HEK293 (cell line): ENCODE measurements around the gene SLC4A1.

ENCODE experiments used
- CTCF ChIA-PET: fragments of 350-600 bp; formaldehyde crosslinking; extraction: SDS; loops from one replicate; lab custom pipeline; 2021; ENCODE audit warnings: antibody characterized with exemption; lab: Yijun Ruan, JAX
- POLR2A ChIA-PET: fragments of 300-600 bp; formaldehyde crosslinking; extraction: SDS; loops from one replicate; lab custom pipeline; 2020; ENCODE audit warnings: antibody characterized with exemption, inconsistent platforms; lab: Yijun Ruan, JAX
- H3K27ac ChIP-seq: fragments of 200-500 bp; sonication (Bioruptor generic); 2 replicates; pipeline ENCODE4 v1.5.1; 2014; ENCODE audit warnings: low read depth, low read length, control low read depth, inconsistent platforms; ENCODE audit errors: extremely low read depth
- H3K36me3 ChIP-seq, 2 experiments: fragments of 200-500 bp in 1 of 2; sonication (Bioruptor generic) in 1 of 2; 1 replicate in 1 of 2; 2 replicates in 1 of 2; pipeline ENCODE4 v1.5.1; 2014 to 2017; ENCODE audit warnings: inconsistent platforms in 2 of 2, low read length in 2 of 2; ENCODE audit not compliant: control insufficient read depth in 2 of 2, insufficient read depth in 1 of 2
- H3K4me1 ChIP-seq: fragments of 200-500 bp; sonication (Bioruptor generic); 2 replicates; pipeline ENCODE4 v1.5.1; 2014; ENCODE audit warnings: mild to moderate bottlenecking, low read length, inconsistent platforms; ENCODE audit not compliant: control insufficient read depth, insufficient read depth
- H3K4me3 ChIP-seq: 2 replicates; pipeline ENCODE4 v1.5.1; 2011; ENCODE audit warnings: low read depth, mild to moderate bottlenecking, control low read depth, low read length, moderate library complexity
- H3K9me3 ChIP-seq: fragments of 200-500 bp; sonication (Bioruptor generic); 2 replicates; pipeline ENCODE4 v1.5.1; 2014; ENCODE audit warnings: low read depth, low read length, inconsistent platforms; ENCODE audit not compliant: control insufficient read depth, insufficient read depth
- BCL11B ChIP-seq: fragments of 450-650 bp; formaldehyde crosslinking; IDR thresholded peaks from 2 replicates; pipeline ENCODE4 v1.5.1; 2016; ENCODE audit warnings: low read depth, missing biosample characterization, missing genetic modification characterization
- CTCF ChIP-seq: fragments of 450-650 bp; formaldehyde crosslinking; IDR thresholded peaks from 2 replicates; pipeline ENCODE4 v1.5.1; 2016; ENCODE audit warnings: missing biosample characterization, missing genetic modification characterization
- EGR2 ChIP-seq: fragments of 450-650 bp; formaldehyde crosslinking; IDR thresholded peaks from 2 replicates; pipeline ENCODE4 v1.5.1; 2016; ENCODE audit warnings: low read depth, missing biosample characterization, missing genetic modification characterization
- GLI4 ChIP-seq: fragments of 450-650 bp; formaldehyde crosslinking; IDR thresholded peaks from 2 replicates; pipeline ENCODE4 v1.5.1; 2016; ENCODE audit warnings: missing biosample characterization, missing genetic modification characterization
- GLIS1 ChIP-seq: fragments of 450-650 bp; formaldehyde crosslinking; IDR thresholded peaks from 2 replicates; pipeline ENCODE4 v1.5.1; 2016; ENCODE audit warnings: missing biosample characterization, missing genetic modification characterization
- GLIS2 ChIP-seq: fragments of 450-650 bp; formaldehyde crosslinking; IDR thresholded peaks from 2 replicates; pipeline ENCODE4 v1.5.1; 2016; ENCODE audit warnings: missing biosample characterization, missing genetic modification characterization
- IKZF3 ChIP-seq: fragments of 450-650 bp; IDR thresholded peaks from 2 replicates; pipeline ENCODE4 v1.5.0; 2018; ENCODE audit warnings: missing biosample characterization, mild to moderate bottlenecking, missing genetic modification characterization, moderate library complexity
- KLF8 ChIP-seq: fragments of 450-650 bp; formaldehyde crosslinking; IDR thresholded peaks from 2 replicates; pipeline ENCODE4 v1.5.1; 2016; ENCODE audit warnings: missing biosample characterization, missing genetic modification characterization
- KLF9 ChIP-seq: fragments of 450-650 bp; formaldehyde crosslinking; IDR thresholded peaks from 2 replicates; pipeline ENCODE4 v1.5.1; 2016; ENCODE audit warnings: missing biosample characterization, missing genetic modification characterization, low read depth
- PATZ1 ChIP-seq: fragments of 450-650 bp; formaldehyde crosslinking; IDR thresholded peaks from 2 replicates; pipeline ENCODE4 v1.5.1; 2016; ENCODE audit warnings: missing biosample characterization, missing genetic modification characterization
- WT1 ChIP-seq: fragments of 450-650 bp; formaldehyde crosslinking; IDR thresholded peaks from 2 replicates; pipeline ENCODE4 v1.5.1; 2016; ENCODE audit warnings: missing biosample characterization, missing genetic modification characterization
- ZBTB17 ChIP-seq: fragments of 450-650 bp; formaldehyde crosslinking; IDR thresholded peaks from 2 replicates; pipeline ENCODE4 v1.5.1; 2016; ENCODE audit warnings: missing biosample characterization, missing genetic modification characterization
- ZBTB20 ChIP-seq: fragments of 450-650 bp; formaldehyde crosslinking; IDR thresholded peaks from 2 replicates; pipeline ENCODE4 v1.5.1; 2016; ENCODE audit warnings: missing biosample characterization, missing genetic modification characterization
- ZBTB44 ChIP-seq: fragments of 450-650 bp; IDR thresholded peaks from 2 replicates; pipeline ENCODE4 v1.5.1; 2018; ENCODE audit warnings: missing biosample characterization, mild to moderate bottlenecking, missing genetic modification characterization
- ZBTB8A ChIP-seq: fragments of 450-650 bp; formaldehyde crosslinking; IDR thresholded peaks from 2 replicates; pipeline ENCODE4 v1.5.1; 2016; ENCODE audit warnings: missing biosample characterization, missing genetic modification characterization
- ZEB2 ChIP-seq: fragments of 450-650 bp; formaldehyde crosslinking; IDR thresholded peaks from 2 replicates; pipeline ENCODE4 v1.5.1; 2016; ENCODE audit warnings: missing biosample characterization, missing genetic modification characterization
- ZIC2 ChIP-seq: fragments of 450-650 bp; formaldehyde crosslinking; IDR thresholded peaks from 2 replicates; pipeline ENCODE4 v1.5.1; 2016; ENCODE audit warnings: missing biosample characterization, missing genetic modification characterization
- ZNF140 ChIP-seq: fragments of 450-650 bp; formaldehyde crosslinking; IDR thresholded peaks from 2 replicates; pipeline ENCODE4 v1.5.1; 2016; ENCODE audit warnings: missing biosample characterization, missing genetic modification characterization
- ZNF184 ChIP-seq: fragments of 450-650 bp; IDR thresholded peaks from 2 replicates; pipeline ENCODE4 v1.5.1; 2018; ENCODE audit warnings: missing biosample characterization, mild to moderate bottlenecking, missing genetic modification characterization
- ZNF280D ChIP-seq: fragments of 450-650 bp; formaldehyde crosslinking; IDR thresholded peaks from 2 replicates; pipeline ENCODE4 v1.5.1; 2016; ENCODE audit warnings: missing biosample characterization, missing genetic modification characterization
- ZNF335 ChIP-seq: fragments of 450-650 bp; formaldehyde crosslinking; conservative IDR thresholded peaks from 2 replicates; pipeline ENCODE4 v1.5.1; 2016; ENCODE audit warnings: missing biosample characterization, missing genetic modification characterization
- ZNF394 ChIP-seq: fragments of 450-650 bp; formaldehyde crosslinking; IDR thresholded peaks from 2 replicates; pipeline ENCODE4 v1.5.1; 2016; ENCODE audit warnings: missing biosample characterization, missing genetic modification characterization, mild to moderate bottlenecking, moderate library complexity, borderline replicate concordance
- ZNF529 ChIP-seq: fragments of 450-650 bp; formaldehyde crosslinking; IDR thresholded peaks from 2 replicates; pipeline ENCODE4 v1.5.1; 2017; ENCODE audit warnings: missing genetic modification characterization, missing biosample characterization; ENCODE audit not compliant: insufficient replicate concordance
- ZNF558 ChIP-seq: fragments of 450-650 bp; formaldehyde crosslinking; IDR thresholded peaks from 2 replicates; pipeline ENCODE4 v1.5.1; 2016; ENCODE audit warnings: missing biosample characterization, missing genetic modification characterization
- ZNF768 ChIP-seq: fragments of 450-650 bp; formaldehyde crosslinking; IDR thresholded peaks from 2 replicates; pipeline ENCODE4 v1.5.1; 2018; ENCODE audit warnings: missing biosample characterization, mild to moderate bottlenecking, missing genetic modification characterization
- ZSCAN30 ChIP-seq: fragments of 450-650 bp; IDR thresholded peaks from 2 replicates; pipeline ENCODE4 v1.5.1; 2018; ENCODE audit warnings: missing biosample characterization, mild to moderate bottlenecking, missing genetic modification characterization, moderate library complexity

The SLC4A1 gene

GRCh38 chr17:44221084-44221861 lies 46.7 kb downstream of the SLC4A1 start (continued):
- no peak for TF ChIP-seq ZSCAN30 (tag by site-specific recombination)
- no peak for TF ChIP-seq ZNF768 (tag by site-specific recombination)
- TF ChIP-seq IKZF3 (tag by site-specific recombination), result peak; percentile 66
- peak; percentile 34; the same call in 1 of the 2 replicates for TF ChIP-seq EGR2
- TF ChIP-seq BCL11B (tag by site-specific recombination), result peak; percentile 49; the same call in 1 of the 2 replicates
- peak; percentile 73; the same call in 1 of the 2 replicates for TF ChIP-seq ZNF394 (tag by site-specific recombination)
- no peak for TF ChIP-seq ZNF558
- TF ChIP-seq GLIS1 (tag by site-specific recombination), result peak; percentile 85

GRCh38 chr17:44220213-44221083 lies 47.5 kb downstream of the SLC4A1 start:
- Histone ChIP-seq H3K4me3 (peak overlapping the region; percentile 79), H3K27ac (peak overlapping the region; percentile 100), H3K9me3 (no peaks in the 10 kb centered on the region), H3K4me1 (peaks cover 11% of the 10 kb centered on the region), H3K36me3 (peaks cover 3 to 20% of the 10 kb centered on the region in 2 experiments; a peak in 2 of 3 replicates)
- CTCF ChIA-PET, result interaction anchor here (0.7 to 4.4 kb wide), 8 partner anchors 11 to 460 kb away, joined by 3 to 33 read pairs (median 4); partner anchors contain the start of gene TMUB2
- POLR2A ChIA-PET, result interaction anchor here (0.6 to 3.4 kb wide), 32 partner anchors 10 to 519 kb away, joined by 3 to 38 read pairs (median 5); partner anchors contain the start of genes ATXN7L3, DBF4B, FAM171A2 and FZD2
- TF ChIP-seq ZBTB20 (tag by site-specific recombination), result peak; percentile 95
- TF ChIP-seq GLIS2, result peak; percentile 81
- TF ChIP-seq ZNF335, result peak; percentile 83
- TF ChIP-seq KLF9 (tag by site-specific recombination), result 0 out of 2 replicates have a peak, but pooled peaks have one; percentile 24
- no peak for TF ChIP-seq ZNF529 (tag by site-specific recombination)
- peak; percentile 98 for TF ChIP-seq ZEB2 (tag by site-specific recombination)
- TF ChIP-seq CTCF (tag by site-specific recombination), result peak; percentile 48
- TF ChIP-seq ZNF184 (tag by site-specific recombination), result no peak
- TF ChIP-seq KLF8 (tag by site-specific recombination), result peak; percentile 31; the same call in 1 of the 2 replicates
- no peak for TF ChIP-seq GLI4 (tag by site-specific recombination)
- no peak for TF ChIP-seq ZNF280D (tag by site-specific recombination)
- TF ChIP-seq ZBTB17 (tag by site-specific recombination), result peak; percentile 91
- peak; percentile 23; the same call in 1 of the 2 replicates for TF ChIP-seq ZIC2 (tag by site-specific recombination)
- no peak for TF ChIP-seq ZBTB44 (tag by site-specific recombination)
- TF ChIP-seq ZNF140 (tag by site-specific recombination), result no peak
- peak; percentile 94 for TF ChIP-seq ZBTB8A
- TF ChIP-seq WT1 (tag by site-specific recombination), result peak; percentile 23; the same call in 1 of the 2 replicates
- peak; percentile 91 for TF ChIP-seq PATZ1
